ENCODE results near the gene CCDC175. TPM values are rescaled to one million over a fixed set of nuclear protein-coding genes. Genes with fewer than 3 reads are reported as not detected.
A peak's percentile ranks its signal among the peaks of the same experiment; 100 is the strongest.

The CCDC175 gene
- total RNA-seq, 1 experiment from 2014 or later, result not detected

DNA sequence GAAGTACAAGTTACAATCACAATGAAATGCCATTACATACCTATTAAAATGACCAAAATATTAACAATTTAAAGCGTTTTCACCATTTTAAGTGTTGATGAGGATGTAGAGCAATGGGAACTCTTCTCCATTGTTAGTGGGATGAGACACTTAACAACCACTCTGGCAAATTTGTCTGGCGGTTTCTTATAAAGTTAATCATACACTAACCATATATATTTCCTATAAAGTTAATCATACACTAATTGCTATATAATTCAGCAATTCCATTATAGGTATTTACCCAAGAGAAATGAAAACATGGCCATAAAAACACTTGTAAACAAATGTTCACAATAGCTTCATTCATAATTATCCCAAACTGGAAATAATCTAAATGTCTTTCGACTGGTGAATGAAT lies 56.4 kb downstream of the CCDC175 start:
- DNase-seq (ENCODE audit: low read depth in 1 of 2, low spot score in 2 of 2), result no peak
- H3K27ac ChIP-seq, result no peak overlapping the region
- no peaks in the 10 kb centered on the region for H3K36me3 ChIP-seq
- H3K27me3 ChIP-seq (replicated peaks), result no peaks in the 10 kb centered on the region
- H3K4me3 ChIP-seq, result no peak overlapping the region
- no peaks in the 10 kb centered on the region for H3K9me3 ChIP-seq (replicated peaks)
- H3K4me1 ChIP-seq (replicated peaks), result no peaks in the 10 kb centered on the region

DNA sequence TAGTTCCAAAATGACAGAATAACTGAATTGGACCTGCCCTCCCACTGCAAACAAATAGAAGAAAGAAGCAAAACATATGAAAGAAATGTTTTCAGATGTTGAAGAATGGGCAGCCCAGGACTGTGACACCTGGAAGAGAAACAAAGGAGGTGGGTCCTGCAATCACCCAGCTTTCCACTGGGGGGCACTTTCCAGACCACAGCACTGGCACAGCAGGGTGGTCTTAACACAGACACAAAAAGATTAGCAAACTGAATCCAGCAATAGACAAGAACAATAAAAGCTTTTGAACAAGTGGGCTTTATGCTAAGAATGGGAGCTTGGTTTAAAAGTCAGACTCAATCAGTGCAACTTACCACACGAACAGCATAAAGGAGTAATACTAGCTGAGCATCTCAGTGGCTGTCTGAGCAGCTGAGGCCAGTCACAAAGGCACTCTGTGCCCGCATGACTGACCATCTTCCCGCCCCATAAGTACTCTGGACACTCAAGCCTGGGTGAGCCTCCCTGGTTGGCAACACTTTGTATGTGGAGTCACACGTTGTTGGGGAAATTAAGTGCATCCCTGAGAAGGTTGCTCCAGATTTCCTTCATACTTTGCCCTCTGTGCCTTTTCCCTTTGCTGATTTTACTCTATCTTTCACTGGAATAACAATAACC lies 64.6 kb downstream of the CCDC175 start:
- no peak overlapping the region for H3K4me3 ChIP-seq
- no peaks in the 10 kb centered on the region for H3K36me3 ChIP-seq
- H3K9me3 ChIP-seq (replicated peaks), result no peaks in the 10 kb centered on the region
- H3K4me1 ChIP-seq (replicated peaks), result no peaks in the 10 kb centered on the region
- DNase-seq (ENCODE audit: low read depth in 1 of 2, low spot score in 2 of 2), result no peak
- H3K27ac ChIP-seq, result no peak overlapping the region
- no peaks in the 10 kb centered on the region for H3K27me3 ChIP-seq (replicated peaks)

DNA sequence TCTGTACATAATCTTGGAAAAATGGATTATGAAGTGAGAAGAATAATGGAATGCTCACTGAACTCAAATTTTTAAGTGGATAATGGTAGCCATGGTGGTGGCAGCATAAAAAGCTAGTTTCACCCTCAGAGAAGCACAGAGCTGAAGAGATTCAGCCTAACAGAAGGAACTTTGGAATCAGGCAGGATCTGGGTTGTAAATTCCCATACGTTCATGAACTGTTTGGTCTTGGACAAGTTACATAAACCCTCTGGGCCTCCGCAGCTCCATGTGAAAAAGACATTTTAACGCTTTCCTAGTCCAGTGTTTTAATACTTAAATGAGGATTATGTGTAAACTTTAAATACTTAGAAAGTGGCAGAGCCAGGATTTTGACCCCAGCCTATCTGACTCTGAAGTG lies 65.6 kb downstream of the CCDC175 start:
- H3K27ac ChIP-seq, result no peak overlapping the region
- H3K36me3 ChIP-seq, result no peaks in the 10 kb centered on the region
- no peaks in the 10 kb centered on the region for H3K27me3 ChIP-seq (replicated peaks)
- no peaks in the 10 kb centered on the region for H3K4me1 ChIP-seq (replicated peaks)
- H3K4me3 ChIP-seq, result no peak overlapping the region
- no peak for DNase-seq (ENCODE audit: low read depth in 1 of 2, low spot score in 2 of 2)
- no peaks in the 10 kb centered on the region for H3K9me3 ChIP-seq (replicated peaks)

DNA sequence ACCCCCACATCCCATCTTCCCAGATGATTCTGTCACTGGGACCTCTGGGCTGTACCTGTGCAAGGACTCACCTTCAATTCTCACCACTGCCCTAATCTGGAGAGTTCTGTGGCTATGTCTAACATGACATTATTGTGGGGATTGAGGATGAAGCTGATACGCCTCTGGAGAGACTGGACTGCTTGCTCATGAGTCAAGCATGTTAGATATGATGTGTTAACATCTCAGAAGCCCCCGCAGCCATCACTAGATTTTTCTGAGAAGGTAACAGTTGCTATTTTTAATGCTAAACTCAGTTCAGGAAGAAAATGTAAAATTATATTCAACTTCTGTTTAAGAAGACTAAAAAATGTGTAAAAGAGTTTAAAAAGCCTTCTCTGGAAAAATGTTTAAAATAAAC lies 66.6 kb downstream of the CCDC175 start:
- no peaks in the 10 kb centered on the region for H3K9me3 ChIP-seq (replicated peaks)

DNA sequence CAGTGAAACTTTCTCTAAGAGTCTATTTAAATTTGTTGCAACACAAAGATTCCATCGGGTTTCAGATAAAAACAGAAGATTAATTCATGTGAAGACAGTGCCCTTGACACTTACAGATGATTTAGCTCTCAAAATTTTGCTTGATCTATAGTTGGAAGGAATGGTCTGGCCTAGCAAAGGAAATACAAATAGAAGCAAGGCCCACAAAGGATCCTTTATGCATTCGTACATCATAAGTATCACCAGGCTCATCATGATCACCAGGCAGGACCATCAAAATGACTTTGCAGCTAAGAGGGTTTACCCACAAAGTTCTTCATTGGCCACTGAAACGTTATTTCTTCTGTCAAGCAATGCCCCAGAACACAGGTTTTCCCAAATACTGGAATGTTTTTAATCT lies 67.5 kb downstream of the CCDC175 start:
- DNase-seq (ENCODE audit: low read depth in 1 of 2, low spot score in 2 of 2), result no peak
- Histone ChIP-seq H3K9me3 (replicated peaks) (no peaks in the 10 kb centered on the region), H3K36me3 (peaks cover 5% of the 10 kb centered on the region), H3K4me1 (replicated peaks) (no peaks in the 10 kb centered on the region), H3K4me3 (no peak overlapping the region), H3K27ac (no peak overlapping the region), H3K27me3 (replicated peaks) (no peaks in the 10 kb centered on the region; the same call in 1 of the 2 replicates)

More for the DNA sequence above, 66.6 kb downstream of the CCDC175 start:
- H3K4me1 ChIP-seq (replicated peaks), result no peaks in the 10 kb centered on the region
- H3K36me3 ChIP-seq, result no peaks in the 10 kb centered on the region; the same call in 1 of the 2 replicates
- H3K27me3 ChIP-seq (replicated peaks), result no peaks in the 10 kb centered on the region
- no peak overlapping the region for H3K4me3 ChIP-seq
- DNase-seq (ENCODE audit: low read depth in 1 of 2, low spot score in 2 of 2), result no peak
- no peak overlapping the region for H3K27ac ChIP-seq

DNA sequence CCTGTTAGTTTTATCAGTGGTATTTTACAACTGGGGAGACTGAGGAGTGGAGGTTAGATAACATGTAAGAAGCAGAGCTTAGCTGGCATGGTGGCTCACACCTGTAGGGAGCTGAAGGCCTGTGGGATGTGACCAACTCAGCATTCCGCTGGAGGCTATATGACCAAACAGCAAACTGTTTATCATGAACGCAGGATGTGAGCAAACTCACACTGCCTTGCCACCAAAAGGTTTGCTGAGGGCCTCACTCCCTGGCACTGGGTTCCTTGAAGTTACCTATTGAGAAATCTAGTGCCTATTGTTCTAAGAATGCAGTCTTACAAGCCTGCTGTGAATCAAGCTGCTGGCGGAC lies 68.9 kb downstream of the CCDC175 start:
- Histone ChIP-seq H3K27ac (no peak overlapping the region), H3K4me1 (replicated peaks) (no peaks in the 10 kb centered on the region), H3K9me3 (replicated peaks) (no peaks in the 10 kb centered on the region), H3K36me3 (peaks cover 13% of the 10 kb centered on the region), H3K27me3 (replicated peaks) (no peaks in the 10 kb centered on the region; the same call in 1 of the 2 replicates), H3K4me3 (no peak overlapping the region)
- DNase-seq (ENCODE audit: low read depth in 1 of 2, low spot score in 2 of 2), result no peak

DNA sequence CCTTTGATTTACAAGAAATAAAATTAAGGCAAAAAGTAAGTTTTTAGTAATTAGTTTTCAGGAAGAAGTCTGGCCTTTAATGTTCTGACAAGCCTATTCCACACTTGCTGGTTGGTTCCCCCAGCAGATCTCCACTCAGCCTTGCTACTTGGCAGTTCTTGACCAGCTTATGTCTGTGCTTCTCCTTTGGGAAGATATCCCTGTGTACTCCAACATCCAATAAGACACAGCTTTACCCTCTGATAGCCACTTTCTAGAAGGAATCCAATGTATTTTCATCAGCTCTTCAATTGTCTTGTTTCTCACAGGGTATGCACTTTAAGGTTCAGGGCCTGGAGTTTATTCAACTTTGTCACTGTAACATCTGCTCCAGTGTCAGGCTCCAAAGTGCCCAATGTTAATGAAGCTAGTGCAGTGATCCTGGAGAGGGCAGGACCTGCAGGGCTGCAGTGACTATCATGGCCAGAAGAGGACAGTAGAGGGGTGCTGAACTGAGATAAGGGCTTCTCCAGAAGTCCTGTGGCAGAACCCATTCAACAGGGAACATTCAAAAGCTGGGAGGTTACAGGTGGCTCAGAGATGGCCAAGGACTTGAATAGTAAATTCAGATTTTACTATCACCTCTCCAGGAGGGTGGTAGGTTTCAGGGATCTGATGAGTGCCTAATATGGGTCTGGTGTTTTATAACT lies 69.4 kb downstream of the CCDC175 start:
- no peaks in the 10 kb centered on the region for H3K9me3 ChIP-seq (replicated peaks)
- peak; percentile 28 to 51 for DNase-seq (ENCODE audit: low read depth in 1 of 2, low spot score in 2 of 2)
- no peaks in the 10 kb centered on the region; the same call in 1 of the 2 replicates for H3K27me3 ChIP-seq (replicated peaks)
- H3K27ac ChIP-seq, result no peak overlapping the region
- H3K4me3 ChIP-seq, result no peak overlapping the region
- peaks cover 16% of the 10 kb centered on the region for H3K36me3 ChIP-seq
- no peaks in the 10 kb centered on the region for H3K4me1 ChIP-seq (replicated peaks)

DNA sequence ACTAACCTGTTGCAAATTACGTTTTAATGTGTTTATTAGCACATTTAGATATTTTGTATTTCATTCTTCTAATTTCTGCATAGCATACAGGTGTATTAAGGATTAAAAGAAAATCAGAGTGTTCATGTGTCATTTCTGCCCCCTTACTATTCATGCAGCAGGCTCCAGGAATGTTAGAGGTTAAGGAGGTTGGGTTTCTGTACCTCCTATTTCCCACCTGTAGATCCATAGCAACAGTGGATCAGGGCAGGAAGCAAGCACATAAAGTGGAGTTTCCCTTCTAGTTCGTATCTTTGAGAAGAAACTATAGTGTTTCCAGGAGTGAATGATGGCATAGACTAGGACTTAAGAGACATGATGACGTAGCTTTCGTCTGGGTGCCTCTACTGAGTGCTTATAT lies 73.4 kb downstream of the CCDC175 start:
- Histone ChIP-seq H3K36me3 (peaks cover 27% of the 10 kb centered on the region), H3K4me1 (replicated peaks) (no peaks in the 10 kb centered on the region)

DNA sequence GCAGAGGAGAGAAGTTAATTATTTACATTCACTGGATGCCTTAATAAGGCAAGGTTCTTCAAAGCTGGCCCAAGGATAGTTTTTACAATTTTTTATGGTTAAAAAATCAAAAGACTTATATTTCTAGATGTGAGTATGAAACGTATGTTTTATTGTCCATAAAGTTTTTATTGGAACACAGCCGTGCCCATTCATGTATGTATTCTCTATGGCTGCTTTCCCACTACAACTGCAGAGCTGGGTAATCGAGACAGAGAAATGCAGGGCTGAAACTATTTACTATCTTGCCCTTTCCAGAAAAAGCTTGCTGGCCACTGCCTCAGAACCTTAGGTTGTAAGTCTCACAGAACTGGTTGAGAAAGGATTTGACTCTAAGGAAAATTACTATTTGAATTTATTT lies 75.9 kb downstream of the CCDC175 start:
- H3K36me3 ChIP-seq, result peaks cover 39% of the 10 kb centered on the region
- H3K9me3 ChIP-seq (replicated peaks), result no peaks in the 10 kb centered on the region
- H3K4me1 ChIP-seq (replicated peaks), result no peaks in the 10 kb centered on the region
- no peak overlapping the region for H3K27ac ChIP-seq
- DNase-seq (ENCODE audit: low read depth in 1 of 2, low spot score in 2 of 2), result no peak
- no peak overlapping the region for H3K4me3 ChIP-seq
- H3K27me3 ChIP-seq (replicated peaks), result no peaks in the 10 kb centered on the region; the same call in 1 of the 2 replicates

More for the DNA sequence above, 73.4 kb downstream of the CCDC175 start:
- Histone ChIP-seq H3K27ac (no peak overlapping the region), H3K27me3 (replicated peaks) (no peaks in the 10 kb centered on the region; the same call in 1 of the 2 replicates), H3K9me3 (replicated peaks) (no peaks in the 10 kb centered on the region), H3K4me3 (no peak overlapping the region)
- no peak for DNase-seq (ENCODE audit: low read depth in 1 of 2, low spot score in 2 of 2)

DNA sequence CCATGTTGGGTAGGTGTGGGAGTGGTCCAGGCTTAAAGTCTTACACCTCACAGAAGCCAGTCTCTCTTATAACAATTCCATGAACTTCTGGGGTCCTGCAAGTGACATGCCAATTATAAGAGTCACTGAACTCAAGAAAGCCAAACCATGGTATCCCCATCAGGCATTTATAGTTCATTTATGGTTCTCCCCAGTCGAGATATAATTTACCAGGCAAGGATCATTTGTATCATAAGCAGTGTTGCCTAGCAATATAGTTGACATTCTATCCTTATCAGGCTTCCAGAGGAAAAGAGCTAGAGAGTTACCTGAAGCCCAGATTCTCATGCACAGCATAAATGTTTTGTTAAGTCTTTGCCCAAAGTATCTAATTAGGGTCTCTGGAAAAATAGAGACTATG lies 84.2 kb downstream of the CCDC175 start:
- Histone ChIP-seq H3K4me1 (replicated peaks) (0 out of 2 replicates have a peak, but pooled peaks cover 3% of the 10 kb centered on the region), H3K4me3 (no peak overlapping the region), H3K36me3 (peaks cover 81% of the 10 kb centered on the region), H3K27me3 (replicated peaks) (no peaks in the 10 kb centered on the region), H3K27ac (no peak overlapping the region), H3K9me3 (replicated peaks) (no peaks in the 10 kb centered on the region; the same call in 1 of the 2 replicates)
- no peak for DNase-seq (ENCODE audit: low read depth in 1 of 2, low spot score in 2 of 2)

DNA sequence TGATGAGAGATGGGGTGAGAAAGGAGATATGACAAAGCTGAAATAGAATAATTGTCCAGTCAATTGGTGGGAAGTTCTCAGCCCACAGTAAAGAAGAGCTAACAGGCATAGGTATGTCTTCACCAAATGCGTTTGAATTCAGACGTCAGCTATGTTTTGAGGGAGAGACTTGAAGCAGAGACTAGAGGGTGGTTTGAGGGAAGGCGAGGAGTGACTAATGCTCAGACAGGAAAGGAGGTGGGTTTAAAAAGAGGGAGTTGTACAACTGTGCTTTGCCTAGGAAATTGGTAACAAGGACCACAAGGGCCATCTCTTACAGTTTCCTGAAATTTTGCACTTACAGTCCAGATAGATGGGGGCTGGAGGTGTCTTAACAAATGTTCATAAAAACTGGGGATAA lies 85.9 kb downstream of the CCDC175 start:
- H3K4me3 ChIP-seq, result no peak overlapping the region
- no peaks in the 10 kb centered on the region for H3K27me3 ChIP-seq (replicated peaks)
- DNase-seq (ENCODE audit: low read depth in 1 of 2, low spot score in 2 of 2), result no peak
- peaks cover 6% of the 10 kb centered on the region; the same call in 1 of the 2 replicates for H3K4me1 ChIP-seq (replicated peaks)
- peaks cover 78% of the 10 kb centered on the region for H3K36me3 ChIP-seq
- H3K27ac ChIP-seq, result no peak overlapping the region
- H3K9me3 ChIP-seq (replicated peaks), result no peaks in the 10 kb centered on the region; the same call in 1 of the 2 replicates

DNA sequence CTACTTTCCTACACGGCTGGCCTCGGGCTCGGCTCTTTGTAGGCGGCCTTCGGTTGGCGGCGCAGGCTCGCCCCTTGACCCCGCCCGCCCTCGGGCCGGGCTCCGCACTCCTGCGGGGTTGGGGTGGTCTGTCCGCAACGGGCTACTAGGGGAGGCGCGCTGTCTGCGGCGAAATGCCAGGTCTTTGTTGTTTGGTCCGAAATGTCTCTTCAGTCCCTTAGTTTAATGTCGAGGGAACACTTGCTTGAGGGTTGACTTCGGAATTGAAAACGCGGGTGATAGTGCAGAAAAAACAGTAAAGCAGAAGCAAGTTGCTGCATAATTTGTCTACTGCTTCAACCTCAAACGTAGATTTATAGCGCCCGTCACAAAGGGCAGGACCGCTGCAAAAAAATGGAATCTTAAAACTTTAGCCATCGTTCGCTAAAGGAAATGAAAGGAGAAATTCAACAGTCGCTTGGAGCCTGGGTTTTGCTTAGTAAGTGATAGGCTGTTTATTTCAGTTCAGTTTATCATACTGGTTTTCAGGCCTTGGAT lies 91.9 kb downstream of the CCDC175 start:
- Histone ChIP-seq H3K9me3 (replicated peaks) (no peaks in the 10 kb centered on the region), H3K27ac (peak overlapping the region; percentile 98), H3K27me3 (replicated peaks) (no peaks in the 10 kb centered on the region), H3K4me1 (replicated peaks) (peaks cover 31% of the 10 kb centered on the region), H3K4me3 (peak overlapping the region; percentile 89), H3K36me3 (peaks cover 47% of the 10 kb centered on the region)
- no peak for DNase-seq (ENCODE audit: low read depth in 1 of 2, low spot score in 2 of 2)

DNA sequence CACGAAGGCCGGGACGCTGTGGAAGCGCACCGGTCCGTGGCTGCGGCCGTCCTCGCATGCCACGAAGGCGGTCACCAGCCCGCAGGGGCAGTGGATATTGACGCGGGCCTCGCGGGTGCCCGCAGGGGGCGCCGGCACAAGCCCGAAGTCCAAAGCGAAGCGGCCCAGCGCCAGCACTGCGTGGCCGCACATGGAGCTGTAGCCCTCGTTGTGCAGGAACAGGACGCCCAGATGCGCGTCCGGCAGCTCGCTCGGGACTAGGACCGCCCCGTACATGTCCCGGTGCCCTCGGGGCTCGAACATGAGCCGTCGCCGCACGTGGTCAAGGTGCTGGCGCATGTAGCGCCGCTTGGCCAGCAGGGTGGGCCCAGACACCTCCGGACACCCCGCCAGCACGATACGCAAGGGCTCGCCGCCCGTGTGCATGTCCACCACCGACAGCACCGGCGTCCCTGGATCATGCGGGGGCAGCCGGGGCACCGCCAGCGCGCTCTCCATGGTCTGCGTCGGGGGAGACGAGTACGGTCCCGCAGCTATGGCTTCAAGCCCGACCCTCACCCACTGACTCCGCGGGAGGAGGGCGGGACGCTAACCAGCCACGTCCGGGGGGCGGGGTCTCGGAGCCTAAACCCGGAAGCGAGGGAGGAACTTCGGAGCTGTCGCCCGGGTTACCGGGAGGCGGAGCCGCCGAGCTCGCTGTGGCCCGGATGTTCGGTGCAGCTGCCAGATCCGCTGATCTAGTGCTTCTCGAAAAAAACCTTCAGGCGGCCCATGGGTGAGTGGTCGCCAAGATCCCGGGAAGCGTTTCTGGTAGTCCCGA lies 92.6 kb downstream of the CCDC175 start, which contains the start of the genes JKAMP and L3HYPDH:
JKAMP (plus strand) TSS at position 699 of the 820 bp plus-strand sequence; CDS start at position 772, 73 bp downstream.
L3HYPDH (minus strand) TSS at position 590 of the 820 bp plus-strand sequence; CDS start at position 498, 92 bp downstream.
- H3K9me3 ChIP-seq (replicated peaks), result no peaks in the 10 kb centered on the region
- peaks cover 31% of the 10 kb centered on the region for H3K4me1 ChIP-seq (replicated peaks)
- peak; percentile 96 to 97 for DNase-seq (ENCODE audit: low read depth in 1 of 2, low spot score in 2 of 2)
- peak within 1 kb of the TSS; percentile 89 for H3K4me3 ChIP-seq
- H3K27ac ChIP-seq, result peak within 1 kb of the TSS; percentile 98
- peaks cover 46% of the 10 kb centered on the region for H3K36me3 ChIP-seq
- H3K27me3 ChIP-seq (replicated peaks), result no peaks in the 10 kb centered on the region
